ENCODE results near the gene FRMD4A.

GRCh38 chr10:13921941-13922340 lies 408.8 kb downstream of the FRMD4A start:
- TF ChIP-seq CTCF (IDR thresholded peaks at IDR 0.05) (no peak), POLR2AphosphoS5 (IDR thresholded peaks at IDR 0.05) (no peak), EP300 (IDR thresholded peaks at IDR 0.05) (no peak)
